Panc1 (cell line): Measurements from ENCODE around the gene PDZK1. TPM values are rescaled to one million over a fixed set of nuclear protein-coding genes. Genes with fewer than 3 reads are reported as not detected.
"Not testable (repeated sequence)": the region's sequence is repeated elsewhere in the genome, so short reads cannot be mapped to it uniquely, and the experiment has no call there.

Experiments
- ATAC-seq: fragments of 200-7000 bp; cut with Tn5 transposase; 2 replicates; pipeline ENCODE4 v1.9.1; 2020; ENCODE audit warnings: mild to moderate bottlenecking, moderate library complexity
- BruUV-seq: library from RNA; stranded (reverse); fragments of 400-500 nt; replicated peaks from 2 replicates; lab custom pipeline; 2021; lab: Mats Ljungman, UMichigan
- CTCF ChIA-PET: fragments of 300-600 bp; sonication (Branson Sonifier 250); formaldehyde crosslinking; loops from one replicate; lab custom pipeline; 2022; ENCODE audit warnings: antibody characterized with exemption; lab: Charles Lee
- POLR2A ChIA-PET: fragments of 300-600 bp; sonication (Branson Sonifier 250); formaldehyde crosslinking; loops from one replicate; lab custom pipeline; 2022; ENCODE audit warnings: antibody characterized with exemption; lab: Charles Lee
- DNase-seq: peaks from one replicate; pipeline ENCODE4 v3.0.0-alpha.2; 2010; ENCODE audit warnings: low read depth, low spot score
- H3K27ac ChIP-seq: 2 replicates; pipeline ENCODE4 v1.5.1; 2011; ENCODE audit warnings: mild to moderate bottlenecking, low read length, inconsistent platforms
- H3K27me3 ChIP-seq: fragments of 200-500 bp; sonication (Bioruptor generic); 2 replicates; pipeline ENCODE4 v1.6.0; 2014; ENCODE audit warnings: low read length, inconsistent platforms; ENCODE audit not compliant: control insufficient read depth, insufficient read depth
- H3K36me3 ChIP-seq: fragments of 200-500 bp; sonication (Bioruptor generic); 2 replicates; pipeline ENCODE4 v1.5.1; 2014; ENCODE audit warnings: inconsistent platforms, mild to moderate bottlenecking, low read length, moderate library complexity; ENCODE audit not compliant: control insufficient read depth, insufficient read depth
- H3K4me1 ChIP-seq: 2 replicates; pipeline ENCODE4 v1.5.1; 2011; ENCODE audit warnings: inconsistent platforms, mild to moderate bottlenecking, low read length, moderate library complexity; ENCODE audit not compliant: control insufficient read depth, insufficient read depth
- H3K4me3 ChIP-seq, 2 experiments: 2 replicates each; pipeline ENCODE4 v1.5.1; 2011 to 2012; ENCODE audit warnings: low read depth in 2 of 2, low read length in 2 of 2, mild to moderate bottlenecking in 2 of 2, inconsistent platforms in 1 of 2, moderate library complexity in 1 of 2
- H3K9me3 ChIP-seq: fragments of 200-500 bp; sonication (Bioruptor generic); 2 replicates; pipeline ENCODE4 v1.5.1; 2014; ENCODE audit warnings: low read depth, mild to moderate bottlenecking, inconsistent platforms, low read length, moderate library complexity; ENCODE audit not compliant: control insufficient read depth, insufficient read depth
- in situ Hi-C: cut with HindIII; loops from 2 replicates; pipeline ENCODE4 v1.10.0; 2016; ENCODE audit warnings: low sequenced_read_pairs, low pct_unique_long_range_greater_than_20kb
- intact Hi-C: fragments of 100-400 bp; cut with micrococcal nuclease; formaldehyde crosslinking; loops from one replicate; pipeline ENCODE4 v1.10.0; 2022; ENCODE audit not compliant: unreplicated experiment
- total RNA-seq: library from RNA; stranded (reverse); gene quantifications from one replicate; pipeline ENCODE4 v1.2.1, GENCODE V29; 2021; ENCODE audit not compliant: unreplicated experiment

PDZK1 gene
- total RNA-seq, 1 experiment from 2014 or later: 2.3 TPM

- BruUV-seq, in situ Hi-C loops, H3K36me3 ChIP-seq, H3K4me3 ChIP-seq, CTCF ChIA-PET, H3K27me3 ChIP-seq, H3K9me3 ChIP-seq, H3K27ac ChIP-seq, H3K4me1 ChIP-seq, intact Hi-C loops, DNase-seq, ATAC-seq: not testable (repeated sequence)
- POLR2A ChIA-PET: interaction anchor here (0.6 kb wide), 1 partner anchor 402 kb away, joined by 4 read pairs; no protein-coding TSS in a partner anchor
Measured at GRCh38 chr1:145636237-145636636, 70.9 kb downstream of the PDZK1 start.

- POLR2A ChIA-PET, H3K27ac ChIP-seq, intact Hi-C loops, H3K4me3 ChIP-seq, ATAC-seq, CTCF ChIA-PET, in situ Hi-C loops, BruUV-seq, H3K27me3 ChIP-seq, DNase-seq, H3K9me3 ChIP-seq, H3K4me1 ChIP-seq, H3K36me3 ChIP-seq: not testable (repeated sequence)
Measured at GRCh38 chr1:145622177-145622576, 85.0 kb downstream of the PDZK1 start.

Other genes with a start within 250 kb of the PDZK1 start
- 21.5 TPM for gene GPR89A, start 99.4 kb downstream of the PDZK1 start, total RNA-seq
- not detected for gene CD160, start 12.1 kb upstream of the PDZK1 start, total RNA-seq
- 14.5 TPM for gene RNF115, start 116.7 kb upstream of the PDZK1 start, total RNA-seq
- gene POLR3C, start 116.8 kb upstream of the PDZK1 start, total RNA-seq: 35.1 TPM
- 3.7 TPM for gene NUDT17, start 138.3 kb upstream of the PDZK1 start, total RNA-seq
- 68.1 TPM for gene PIAS3, start 151.7 kb upstream of the PDZK1 start, total RNA-seq
- gene ANKRD35, start 178.5 kb upstream of the PDZK1 start, total RNA-seq: not detected
- 2.2 TPM for gene ITGA10, start 202.7 kb upstream of the PDZK1 start, total RNA-seq
- gene PEX11B, start 211.3 kb upstream of the PDZK1 start, total RNA-seq: 27.4 TPM
- 172 TPM for gene RBM8A, start 220.1 kb upstream of the PDZK1 start, total RNA-seq